Loucy (cell line): ENCODE measurements around the gene HPX.

ENCODE experiments used
- H2AFZ ChIP-seq: fragments of 200-600 bp; sonication (generic); 2 replicates; pipeline ENCODE4 v1.6.0; 2016; ENCODE audit warnings: antibody characterized with exemption, mild to moderate bottlenecking, low read length, moderate library complexity
- H3F3A ChIP-seq: fragments of 200-600 bp; 2 replicates; pipeline ENCODE4 v1.6.0; 2016; ENCODE audit warnings: antibody characterized with exemption, low read depth, mild to moderate bottlenecking
- H3K27me3 ChIP-seq: fragments of 200-600 bp; sonication (generic); 2 replicates; pipeline ENCODE4 v1.6.1; 2014; ENCODE audit warnings: low read length, mild to moderate bottlenecking; ENCODE audit not compliant: insufficient read depth, poor library complexity, severe bottlenecking
- H3K36me3 ChIP-seq: fragments of 200-600 bp; sonication (generic); 2 replicates; pipeline ENCODE4 v1.6.1; 2016; ENCODE audit warnings: low read length; ENCODE audit not compliant: insufficient read depth
- H3K4me1 ChIP-seq: fragments of 200-600 bp; sonication (generic); 2 replicates; pipeline ENCODE4 v1.5.1; 2014; ENCODE audit warnings: low read length, mild to moderate bottlenecking; ENCODE audit not compliant: insufficient read depth, poor library complexity, severe bottlenecking
- H3K4me2 ChIP-seq: fragments of 200-600 bp; sonication (generic); 2 replicates; pipeline ENCODE4 v1.6.0; 2014; ENCODE audit warnings: antibody characterized with exemption, low read length, low read depth, mild to moderate bottlenecking; ENCODE audit not compliant: poor library complexity, severe bottlenecking
- H3K4me3 ChIP-seq: fragments of 200-600 bp; sonication (generic); 2 replicates; pipeline ENCODE4 v1.5.1; 2014; ENCODE audit warnings: low read length, mild to moderate bottlenecking, mixed read lengths; ENCODE audit not compliant: poor library complexity, severe bottlenecking
- H3K79me2 ChIP-seq: fragments of 200-600 bp; sonication (generic); 2 replicates; pipeline ENCODE4 v1.6.1; 2014; ENCODE audit warnings: low read length; ENCODE audit not compliant: insufficient read depth
- H3K9ac ChIP-seq: fragments of 200-600 bp; sonication (generic); 2 replicates; pipeline ENCODE4 v1.6.0; 2014; ENCODE audit warnings: mild to moderate bottlenecking, low read depth, low read length, moderate library complexity; ENCODE audit not compliant: poor library complexity, severe bottlenecking
- H3K9me2 ChIP-seq: fragments of 200-600 bp; sonication (generic); replicated peaks from 2 replicates; pipeline ENCODE4 v1.6.1; 2016; ENCODE audit warnings: low read depth, low read length, mixed read lengths
- H3K9me3 ChIP-seq: fragments of 200-600 bp; sonication (generic); 2 replicates; pipeline ENCODE4 v1.6.1; 2014; ENCODE audit warnings: mild to moderate bottlenecking, antibody characterized with exemption, low read length, low read depth; ENCODE audit not compliant: insufficient read depth
- H4K20me1 ChIP-seq: fragments of 200-600 bp; sonication (generic); 2 replicates; pipeline ENCODE4 v1.6.0; 2014; ENCODE audit warnings: antibody characterized with exemption, low read length, mild to moderate bottlenecking; ENCODE audit not compliant: insufficient read depth, poor library complexity, severe bottlenecking
- EZH2phosphoT487 ChIP-seq: fragments of 200-600 bp; IDR thresholded peaks from 2 replicates; pipeline ENCODE4 v1.6.1; 2018; ENCODE audit warnings: antibody characterized with exemption, mild to moderate bottlenecking, moderate library complexity, borderline replicate concordance
- TF ChIP-seq, protein P1 (sequence below): fragments of 200-600 bp; sonication (generic); conservative IDR thresholded peaks from 2 replicates; pipeline ENCODE4 v1.5.1; 2014; ENCODE audit warnings: mild to moderate bottlenecking, antibody characterized with exemption, low read length

HPX gene

DNA sequence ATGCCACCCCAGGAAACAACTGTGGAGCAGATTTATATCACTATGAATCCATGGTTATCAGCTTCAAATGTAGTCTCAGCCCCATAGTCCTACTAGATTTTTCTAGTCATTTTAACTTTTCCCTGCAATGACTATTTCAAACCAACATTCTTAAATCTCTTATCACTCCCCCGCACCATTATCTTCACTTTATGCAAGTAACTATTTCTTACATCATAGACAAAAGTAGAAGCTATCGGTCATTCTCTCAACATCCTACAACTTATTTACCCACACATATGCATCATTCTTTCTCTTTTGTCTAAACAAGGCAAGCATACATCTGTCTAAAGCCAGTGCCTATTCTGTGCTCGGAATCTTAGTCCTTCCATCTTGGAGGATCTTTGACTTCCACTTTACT lies 44.9 kb upstream of the HPX start:
- Histone ChIP-seq H3K9me3 (no peaks in the 10 kb centered on the region), H3K4me3 (no peak overlapping the region), H3K9ac (no peak overlapping the region), H2AFZ (no peak overlapping the region), H3F3A (no peaks in the 10 kb centered on the region), H3K4me1 (peaks cover 23% of the 10 kb centered on the region), H3K79me2 (peaks cover 40% of the 10 kb centered on the region), H3K36me3 (peaks cover 10% of the 10 kb centered on the region; the same call in 1 of the 2 replicates), H3K27me3 (no peaks in the 10 kb centered on the region), H3K9me2 (no peaks in the 10 kb centered on the region), H4K20me1 (peaks cover 23% of the 10 kb centered on the region), H3K4me2 (no peak overlapping the region)
- no peak for TF ChIP-seq EZH2phosphoT487
- TF ChIP-seq, protein P1, sequence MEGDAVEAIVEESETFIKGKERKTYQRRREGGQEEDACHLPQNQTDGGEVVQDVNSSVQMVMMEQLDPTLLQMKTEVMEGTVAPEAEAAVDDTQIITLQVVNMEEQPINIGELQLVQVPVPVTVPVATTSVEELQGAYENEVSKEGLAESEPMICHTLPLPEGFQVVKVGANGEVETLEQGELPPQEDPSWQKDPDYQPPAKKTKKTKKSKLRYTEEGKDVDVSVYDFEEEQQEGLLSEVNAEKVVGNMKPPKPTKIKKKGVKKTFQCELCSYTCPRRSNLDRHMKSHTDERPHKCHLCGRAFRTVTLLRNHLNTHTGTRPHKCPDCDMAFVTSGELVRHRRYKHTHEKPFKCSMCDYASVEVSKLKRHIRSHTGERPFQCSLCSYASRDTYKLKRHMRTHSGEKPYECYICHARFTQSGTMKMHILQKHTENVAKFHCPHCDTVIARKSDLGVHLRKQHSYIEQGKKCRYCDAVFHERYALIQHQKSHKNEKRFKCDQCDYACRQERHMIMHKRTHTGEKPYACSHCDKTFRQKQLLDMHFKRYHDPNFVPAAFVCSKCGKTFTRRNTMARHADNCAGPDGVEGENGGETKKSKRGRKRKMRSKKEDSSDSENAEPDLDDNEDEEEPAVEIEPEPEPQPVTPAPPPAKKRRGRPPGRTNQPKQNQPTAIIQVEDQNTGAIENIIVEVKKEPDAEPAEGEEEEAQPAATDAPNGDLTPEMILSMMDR, result no peak

DNA sequence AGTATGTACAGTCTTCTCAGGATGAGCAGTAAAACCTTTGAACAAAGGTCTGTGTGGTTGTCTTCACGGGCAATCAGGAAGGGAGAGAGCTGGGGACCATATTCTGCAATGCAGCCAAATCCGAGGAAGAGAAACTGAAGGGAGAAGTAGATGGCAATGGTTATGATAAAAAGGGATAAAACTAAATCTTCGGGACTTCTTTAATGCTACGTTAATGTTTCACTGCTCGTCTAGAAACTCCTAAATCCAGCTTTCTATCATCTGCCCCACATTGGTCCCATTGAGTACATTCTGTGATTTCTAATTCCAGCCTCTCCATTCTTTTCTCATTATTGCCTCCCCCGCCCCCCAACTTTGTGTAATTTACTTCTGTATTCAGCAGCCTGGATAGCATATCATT lies 42.2 kb upstream of the HPX start:
- H3K9me2 ChIP-seq, result no peaks in the 10 kb centered on the region
- H3K4me1 ChIP-seq, result peaks cover 33% of the 10 kb centered on the region
- no peaks in the 10 kb centered on the region for H3K9me3 ChIP-seq
- H2AFZ ChIP-seq, result no peak overlapping the region
- H3K79me2 ChIP-seq, result peaks cover 57% of the 10 kb centered on the region
- H3K4me3 ChIP-seq, result peak overlapping the region; percentile 92
- TF ChIP-seq EZH2phosphoT487, result no peak
- H3F3A ChIP-seq, result no peaks in the 10 kb centered on the region
- no peaks in the 10 kb centered on the region for H3K27me3 ChIP-seq
- peaks cover 7% of the 10 kb centered on the region; the same call in 1 of the 2 replicates for H3K36me3 ChIP-seq
- peaks cover 33% of the 10 kb centered on the region for H4K20me1 ChIP-seq
- H3K4me2 ChIP-seq, result peak overlapping the region; percentile 92
- peak overlapping the region; percentile 85 for H3K9ac ChIP-seq

DNA sequence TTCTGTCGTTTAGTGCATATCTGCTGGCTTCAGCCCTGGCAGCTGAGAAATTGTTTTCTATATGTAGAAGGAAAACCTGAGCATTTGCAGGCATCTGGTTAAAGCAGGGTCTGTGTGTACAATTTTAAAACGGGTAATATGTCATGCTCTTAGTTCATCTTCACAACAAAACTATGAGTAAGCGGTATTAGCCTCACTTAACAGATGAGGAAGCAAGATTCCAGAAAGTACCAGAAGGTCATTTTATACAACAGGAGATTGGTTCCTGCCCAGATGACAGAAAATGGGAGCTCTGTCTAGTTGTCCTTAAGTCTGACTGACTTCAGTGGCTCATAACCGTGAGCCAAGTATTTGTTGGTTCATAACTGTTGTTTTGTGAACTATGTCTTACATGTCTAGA lies 41.7 kb upstream of the HPX start:
- H2AFZ ChIP-seq, result no peak overlapping the region
- peaks cover 5% of the 10 kb centered on the region; the same call in 1 of the 2 replicates for H3K36me3 ChIP-seq
- peaks cover 57% of the 10 kb centered on the region for H3K79me2 ChIP-seq
- H3K27me3 ChIP-seq, result no peaks in the 10 kb centered on the region
- no peaks in the 10 kb centered on the region for H3F3A ChIP-seq
- TF ChIP-seq, protein P1, result no peak
- no peak for TF ChIP-seq EZH2phosphoT487
- H3K4me2 ChIP-seq, result peak overlapping the region; percentile 92
- H3K9me3 ChIP-seq, result no peaks in the 10 kb centered on the region
- H3K9me2 ChIP-seq, result no peaks in the 10 kb centered on the region
- peaks cover 33% of the 10 kb centered on the region for H4K20me1 ChIP-seq
- peak overlapping the region; percentile 92 for H3K4me3 ChIP-seq
- peaks cover 33% of the 10 kb centered on the region for H3K4me1 ChIP-seq
- peak overlapping the region; percentile 85 for H3K9ac ChIP-seq

DNA sequence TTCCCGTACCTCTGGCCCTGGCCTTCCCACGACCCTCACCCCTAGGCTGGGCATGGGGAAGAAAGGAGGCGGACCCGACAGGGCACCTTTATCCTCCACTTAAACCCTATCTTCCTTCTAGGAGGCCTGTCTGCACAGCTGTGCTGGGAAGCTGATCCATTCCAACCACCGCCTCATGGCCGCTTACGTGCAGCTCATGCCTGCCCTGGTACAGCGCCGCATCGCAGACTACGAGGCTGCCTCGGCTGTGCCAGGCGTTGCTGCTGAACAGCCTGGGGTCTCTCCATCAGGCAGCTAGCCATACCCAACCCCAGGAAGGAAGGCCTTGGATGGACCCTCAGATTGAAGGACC lies 41.1 kb upstream of the HPX start:
- H3K9me3 ChIP-seq, result no peaks in the 10 kb centered on the region
- TF ChIP-seq EZH2phosphoT487, result no peak
- TF ChIP-seq, protein P1, result no peak
- peaks cover 33% of the 10 kb centered on the region for H3K4me1 ChIP-seq
- peak overlapping the region; percentile 81; the same call in 1 of the 2 replicates for H2AFZ ChIP-seq
- H3K27me3 ChIP-seq, result no peaks in the 10 kb centered on the region
- H3K4me3 ChIP-seq, result peak overlapping the region; percentile 92
- H3K36me3 ChIP-seq, result peaks cover 5% of the 10 kb centered on the region; the same call in 1 of the 2 replicates
- no peaks in the 10 kb centered on the region for H3K9me2 ChIP-seq
- H4K20me1 ChIP-seq, result peaks cover 33% of the 10 kb centered on the region
- peak overlapping the region; percentile 85 for H3K9ac ChIP-seq
- H3K79me2 ChIP-seq, result peaks cover 57% of the 10 kb centered on the region
- no peaks in the 10 kb centered on the region for H3F3A ChIP-seq
- peak overlapping the region; percentile 92 for H3K4me2 ChIP-seq
